CD8-positive, alpha-beta memory T cell (primary cell): ENCODE measurements around the gene PLA2G2C. TPM values are rescaled to one million over a fixed set of nuclear protein-coding genes. Genes with fewer than 3 reads are reported as not detected.

Experiments
- CTCF ChIA-PET: fragments of 350-600 bp; sonication (Branson Sonifier 250); formaldehyde crosslinking; loops from one replicate; lab custom pipeline; 2021; ENCODE audit warnings: antibody characterized with exemption; lab: Charles Lee
- POLR2A ChIA-PET: fragments of 350-600 bp; sonication (Branson Sonifier 250); formaldehyde crosslinking; loops from one replicate; lab custom pipeline; 2021; ENCODE audit warnings: antibody characterized with exemption; lab: Charles Lee
- DNase-seq, 5 donors: peaks; one replicate each; pipeline versions ENCODE4 v3.0.0 to v3.0.0-alpha.2; 2020 to 2022; ENCODE audit warnings: mixed read lengths in 1 of 5
- H3K27ac ChIP-seq: one replicate; pipeline ENCODE4 v1.7.0; 2013; ENCODE audit warnings: low read depth, mild to moderate bottlenecking, low read length, moderate library complexity
- H3K27me3 ChIP-seq: 2 replicates; pipeline ENCODE4 v1.7.0; 2013; ENCODE audit warnings: low read length, mild to moderate bottlenecking; ENCODE audit not compliant: insufficient read depth, poor library complexity, severe bottlenecking
- H3K36me3 ChIP-seq: 2 replicates; pipeline ENCODE4 v1.7.0; 2013; ENCODE audit warnings: mild to moderate bottlenecking, low read length, moderate library complexity; ENCODE audit not compliant: insufficient read depth
- H3K4me1 ChIP-seq: 2 replicates; pipeline ENCODE4 v1.7.0; 2013; ENCODE audit warnings: mild to moderate bottlenecking, low read length, moderate library complexity; ENCODE audit not compliant: insufficient read depth
- H3K4me3 ChIP-seq: 2 replicates; pipeline ENCODE4 v1.7.0; 2013; ENCODE audit warnings: mild to moderate bottlenecking, low read length
- H3K9me3 ChIP-seq: 2 replicates; pipeline ENCODE4 v1.7.0; 2013; ENCODE audit warnings: mild to moderate bottlenecking, low read length
- H3K27ac Mint-ChIP-seq, 8 donors: one replicate each; pipeline ENCODE4 v1.8.0; 2020 to 2021; ENCODE audit warnings: mixed read lengths in 8 of 8, mild to moderate bottlenecking in 6 of 8, inconsistent platforms in 3 of 8, moderate library complexity in 3 of 8
- H3K27me3 Mint-ChIP-seq, 2 donors: one replicate each; pipeline ENCODE4 v1.8.0; 2020 to 2021; ENCODE audit warnings: mixed read lengths in 2 of 2, mild to moderate bottlenecking in 1 of 2, moderate library complexity in 1 of 2
- H3K36me3 Mint-ChIP-seq, 3 donors: one replicate each; pipeline ENCODE4 v1.8.0; 2020 to 2021; ENCODE audit warnings: mixed read lengths in 3 of 3, inconsistent platforms in 1 of 3, mild to moderate bottlenecking in 1 of 3
- H3K4me1 Mint-ChIP-seq, 3 donors: one replicate each; pipeline ENCODE4 v1.8.0; 2020 to 2021; ENCODE audit warnings: mixed read lengths in 3 of 3, inconsistent platforms in 1 of 3, mild to moderate bottlenecking in 1 of 3
- H3K4me3 Mint-ChIP-seq, 7 donors: one replicate each; pipeline ENCODE4 v1.8.0; 2020 to 2021; ENCODE audit warnings: mixed read lengths in 7 of 7, mild to moderate bottlenecking in 6 of 7, moderate library complexity in 4 of 7, inconsistent platforms in 2 of 7
- H3K9me3 Mint-ChIP-seq, 5 donors: one replicate each; pipeline ENCODE4 v1.8.0; 2020 to 2022; ENCODE audit warnings: mixed read lengths in 5 of 5, mild to moderate bottlenecking in 3 of 5, moderate library complexity in 2 of 5, inconsistent platforms in 1 of 5
- polyA plus RNA-seq: library from polyadenylated mRNA; unstranded; fragments of 300-500 nt; fragmentation: Illumina TruSeq; gene quantifications from one replicate; pipeline ENCODE4 v1.2.3, GENCODE V29; 2021
- total RNA-seq, 2 experiments: library from RNA; stranded (reverse); gene quantifications; one replicate each; pipeline ENCODE4 v1.2.3, GENCODE V29; 2021

PLA2G2C gene
- total and polyA plus RNA-seq, 3 experiments from 2014 or later = not detected

DNA sequence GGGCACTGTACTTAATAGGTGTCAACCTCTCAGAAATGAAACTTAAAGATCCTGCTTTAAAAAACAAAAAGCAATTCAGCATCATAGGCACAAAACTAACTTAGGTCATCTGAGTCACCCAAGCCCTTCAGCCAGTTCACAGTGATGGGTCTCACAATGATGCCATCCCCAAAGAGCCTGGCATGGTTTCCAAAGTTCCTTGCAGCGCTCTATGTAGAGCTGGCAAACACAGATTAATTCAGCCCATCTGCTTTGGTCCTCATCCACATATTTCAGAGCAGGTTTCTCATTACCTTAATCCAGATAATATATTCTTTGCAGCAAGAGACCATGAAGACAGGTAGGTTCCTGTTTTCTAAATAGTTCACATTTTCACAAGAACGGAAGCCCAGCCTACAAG, 14.6 kb upstream of the PLA2G2C start:
- no peaks in the 10 kb centered on the region for H3K36me3 ChIP-seq
- no peaks in the 10 kb centered on the region for H3K4me1 Mint-ChIP-seq
- H3K9me3 Mint-ChIP-seq = no peaks in the 10 kb centered on the region
- H3K9me3 ChIP-seq = no peaks in the 10 kb centered on the region
- H3K27ac Mint-ChIP-seq = peak overlapping the region in 1 of 8 donors; percentile 32
- peaks cover 26 to 41% of the 10 kb centered on the region in 2 donors for H3K27me3 Mint-ChIP-seq
- H3K4me1 ChIP-seq = no peaks in the 10 kb centered on the region
- no peaks in the 10 kb centered on the region for H3K27me3 ChIP-seq
- no peaks in the 10 kb centered on the region for H3K36me3 Mint-ChIP-seq
- H3K4me3 Mint-ChIP-seq = no peak overlapping the region
- H3K4me3 ChIP-seq = no peak overlapping the region
- ChIA-PET POLR2A (no interaction called here), CTCF (no interaction called here)
- no peak overlapping the region for H3K27ac ChIP-seq
- no peak for DNase-seq

DNA sequence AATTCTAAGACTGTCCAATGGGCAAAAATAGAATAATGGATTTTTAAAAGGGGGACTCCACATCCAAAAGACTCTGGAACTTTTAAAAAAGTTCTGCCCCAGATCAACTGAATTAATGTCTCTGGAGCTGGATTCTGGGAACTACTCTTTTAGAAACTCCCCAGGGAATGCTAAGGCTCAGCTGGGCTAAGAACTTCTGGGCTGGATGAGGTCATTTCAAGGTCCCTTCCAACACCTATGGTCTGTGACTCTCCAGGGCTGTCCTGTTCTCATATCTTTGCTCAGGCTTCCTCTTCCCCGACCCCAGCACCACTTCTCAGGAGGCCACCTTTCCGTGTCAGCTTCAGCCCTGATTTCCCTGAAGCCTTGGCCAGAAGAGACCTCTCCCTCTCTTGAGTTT, 13.5 kb upstream of the PLA2G2C start:
- H3K9me3 ChIP-seq = no peaks in the 10 kb centered on the region
- no peak overlapping the region for H3K27ac Mint-ChIP-seq
- H3K4me1 ChIP-seq = no peaks in the 10 kb centered on the region
- H3K36me3 Mint-ChIP-seq = no peaks in the 10 kb centered on the region
- POLR2A ChIA-PET = no interaction called here
- H3K9me3 Mint-ChIP-seq = no peaks in the 10 kb centered on the region
- CTCF ChIA-PET = interaction anchor here (1.0 kb wide), 1 partner anchor 13 kb away, joined by 3 read pairs; no protein-coding TSS in a partner anchor
- H3K4me3 ChIP-seq = no peak overlapping the region
- H3K27me3 Mint-ChIP-seq = peaks cover 26 to 49% of the 10 kb centered on the region in 2 donors
- H3K4me1 Mint-ChIP-seq = peaks cover 0 to 4% (median 0%) of the 10 kb centered on the region in 3 donors
- H3K27ac ChIP-seq = no peak overlapping the region
- H3K27me3 ChIP-seq = no peaks in the 10 kb centered on the region
- no peak for DNase-seq
- H3K4me3 Mint-ChIP-seq = no peak overlapping the region
- H3K36me3 ChIP-seq = no peaks in the 10 kb centered on the region

DNA sequence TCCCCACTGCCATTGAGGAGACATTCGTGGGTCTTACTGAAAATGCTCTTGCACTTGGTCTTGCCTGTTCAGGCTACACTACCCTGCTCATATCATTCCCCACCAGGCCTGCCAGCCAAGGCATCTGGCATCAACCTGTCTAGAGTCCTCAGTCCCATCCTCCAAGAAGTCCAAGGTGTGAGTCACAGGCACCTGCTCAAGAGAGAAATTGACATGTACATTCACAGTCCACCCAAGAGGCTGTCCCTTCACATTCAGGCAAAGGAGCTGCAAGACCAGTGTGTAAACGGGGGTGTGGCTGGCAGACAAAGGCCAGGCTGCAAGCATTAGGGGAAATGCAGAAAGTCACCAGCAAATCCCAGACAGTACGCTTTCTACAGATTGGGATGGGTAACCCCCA, 13.1 kb upstream of the PLA2G2C start:
- H3K4me3 ChIP-seq = no peak overlapping the region
- Mint-ChIP-seq H3K4me1 (peaks cover 0 to 4% (median 0%) of the 10 kb centered on the region in 3 donors), H3K27ac (no peak overlapping the region), H3K4me3 (no peak overlapping the region), H3K36me3 (no peaks in the 10 kb centered on the region), H3K9me3 (no peaks in the 10 kb centered on the region), H3K27me3 (peaks cover 26 to 53% of the 10 kb centered on the region in 2 donors)
- CTCF ChIA-PET = interaction anchor here (1.0 kb wide), 1 partner anchor 13 kb away, joined by 3 read pairs; no protein-coding TSS in a partner anchor
- no peaks in the 10 kb centered on the region for H3K27me3 ChIP-seq
- H3K27ac ChIP-seq = no peak overlapping the region
- POLR2A ChIA-PET = no interaction called here
- H3K4me1 ChIP-seq = no peaks in the 10 kb centered on the region
- DNase-seq = no peak
- no peaks in the 10 kb centered on the region for H3K36me3 ChIP-seq
- no peaks in the 10 kb centered on the region for H3K9me3 ChIP-seq

DNA sequence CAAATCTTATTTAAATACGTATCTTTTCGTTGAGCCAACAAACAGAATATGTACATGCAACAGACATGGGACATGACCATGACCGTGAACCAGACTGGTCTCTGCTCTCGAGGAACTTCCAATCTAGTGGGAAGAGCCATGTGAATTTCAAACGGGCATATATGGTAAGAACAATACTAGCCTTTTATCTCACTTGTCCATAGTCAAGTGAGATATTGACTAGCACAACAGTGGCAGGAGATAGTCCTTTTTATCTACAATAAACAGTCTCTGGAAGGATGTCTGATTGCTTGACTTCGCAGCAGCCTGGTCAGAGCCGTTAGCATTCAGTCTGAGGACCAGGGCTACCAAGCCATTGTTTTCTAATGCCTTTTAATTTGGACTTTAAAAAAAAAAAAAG, 12.6 kb upstream of the PLA2G2C start:
- CTCF ChIA-PET = no interaction called here

DNA sequence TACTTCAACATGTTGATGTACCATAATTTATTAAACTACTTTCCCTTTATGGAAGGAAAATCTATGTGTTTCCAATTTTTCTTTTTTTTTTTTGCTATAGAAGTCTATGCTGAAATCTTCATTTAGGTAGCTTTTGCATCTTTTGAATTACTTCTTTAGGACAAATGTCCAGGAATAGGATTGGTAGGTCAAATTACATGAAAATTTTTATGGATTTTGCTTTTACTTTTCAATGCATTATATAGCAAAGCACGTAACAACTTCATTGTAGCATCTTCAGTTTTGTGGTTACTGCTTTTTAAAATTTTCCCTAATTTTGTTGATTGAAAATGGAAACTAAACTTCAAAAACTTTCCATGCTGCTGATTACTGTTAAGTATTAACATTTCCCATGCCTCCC, 12.0 kb upstream of the PLA2G2C start:
- Mint-ChIP-seq H3K27me3 (peaks cover 22 to 53% of the 10 kb centered on the region in 2 donors), H3K9me3 (no peaks in the 10 kb centered on the region)
- POLR2A ChIA-PET = no interaction called here

More for the DNA sequence above, 12.6 kb upstream of the PLA2G2C start:
- Mint-ChIP-seq H3K4me1 (peaks cover 0 to 4% (median 0%) of the 10 kb centered on the region in 3 donors), H3K9me3 (no peaks in the 10 kb centered on the region), H3K27ac (no peak overlapping the region), H3K36me3 (no peaks in the 10 kb centered on the region), H3K27me3 (peaks cover 26 to 58% of the 10 kb centered on the region in 2 donors), H3K4me3 (no peak overlapping the region)
- no peaks in the 10 kb centered on the region for H3K9me3 ChIP-seq
- POLR2A ChIA-PET = no interaction called here
- DNase-seq = no peak
- no peaks in the 10 kb centered on the region for H3K36me3 ChIP-seq
- H3K27ac ChIP-seq = no peak overlapping the region
- H3K4me1 ChIP-seq = no peaks in the 10 kb centered on the region
- H3K27me3 ChIP-seq = no peaks in the 10 kb centered on the region
- H3K4me3 ChIP-seq = no peak overlapping the region

DNA sequence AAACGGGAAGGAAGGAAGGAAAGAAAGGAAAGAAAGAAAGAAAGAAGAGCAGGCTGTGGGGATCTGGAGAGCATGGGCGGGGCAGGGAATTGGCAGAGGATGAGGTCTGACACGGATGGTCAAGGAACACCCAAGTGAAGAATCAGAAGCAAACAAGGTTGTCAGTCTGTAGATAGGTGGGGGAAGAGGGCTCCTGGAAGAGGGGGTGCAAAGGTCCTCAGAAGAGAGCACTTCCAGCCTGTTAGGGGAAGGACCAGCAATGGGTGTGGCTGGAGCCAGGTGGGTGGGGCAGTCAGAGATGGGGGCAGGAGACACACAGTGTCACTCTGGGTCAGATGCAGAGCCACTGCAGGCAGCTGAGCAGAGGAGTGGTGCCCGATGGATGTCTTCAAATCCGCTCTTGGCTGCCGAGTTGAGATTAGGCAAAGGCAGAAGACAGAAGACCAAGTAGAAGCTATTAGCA, 11.0 kb upstream of the PLA2G2C start:
- no peak overlapping the region for H3K4me3 ChIP-seq
- Mint-ChIP-seq H3K27ac (no peak overlapping the region), H3K4me3 (no peak overlapping the region), H3K9me3 (no peaks in the 10 kb centered on the region), H3K36me3 (no peaks in the 10 kb centered on the region), H3K4me1 (peaks cover 0 to 4% (median 0%) of the 10 kb centered on the region in 3 donors), H3K27me3 (peaks cover 22 to 54% of the 10 kb centered on the region in 2 donors)
- H3K27ac ChIP-seq = no peak overlapping the region
- H3K27me3 ChIP-seq = no peaks in the 10 kb centered on the region
- POLR2A ChIA-PET = no interaction called here
- DNase-seq = no peak
- H3K4me1 ChIP-seq = no peaks in the 10 kb centered on the region
- H3K9me3 ChIP-seq = no peaks in the 10 kb centered on the region
- CTCF ChIA-PET = interaction anchor here (5.3 kb wide), 1 partner anchor 279 kb away, joined by 47 read pairs; no protein-coding TSS in a partner anchor
- no peaks in the 10 kb centered on the region for H3K36me3 ChIP-seq

More for the DNA sequence above, 12.0 kb upstream of the PLA2G2C start:
- H3K27ac Mint-ChIP-seq = no peak overlapping the region
- CTCF ChIA-PET = no interaction called here
- H3K27me3 ChIP-seq = no peaks in the 10 kb centered on the region
- H3K27ac ChIP-seq = no peak overlapping the region
- H3K9me3 ChIP-seq = no peaks in the 10 kb centered on the region
- H3K4me1 ChIP-seq = no peaks in the 10 kb centered on the region
- no peak for DNase-seq
- peaks cover 0 to 4% (median 0%) of the 10 kb centered on the region in 3 donors for H3K4me1 Mint-ChIP-seq
- no peak overlapping the region for H3K4me3 Mint-ChIP-seq
- no peak overlapping the region for H3K4me3 ChIP-seq
- no peaks in the 10 kb centered on the region for H3K36me3 ChIP-seq
- no peaks in the 10 kb centered on the region for H3K36me3 Mint-ChIP-seq

DNA sequence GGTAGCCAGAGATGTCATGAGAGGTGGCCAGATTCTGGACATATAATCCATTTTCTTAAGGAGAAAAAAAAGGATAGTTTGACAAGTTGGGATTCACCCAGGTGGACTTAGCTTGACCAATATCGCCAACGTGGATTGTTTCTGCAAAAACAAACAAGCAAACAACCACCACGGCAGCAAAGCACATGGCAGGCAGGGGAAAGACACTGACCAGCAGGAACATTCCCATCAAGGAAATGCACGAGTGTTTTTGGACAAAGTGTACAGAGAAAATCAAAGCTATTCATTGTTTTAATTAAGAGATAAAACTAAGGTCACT, 9.1 kb upstream of the PLA2G2C start:
- DNase-seq = no peak
- Histone ChIP-seq H3K36me3 (no peaks in the 10 kb centered on the region), H3K27me3 (no peaks in the 10 kb centered on the region), H3K9me3 (no peaks in the 10 kb centered on the region), H3K4me1 (no peaks in the 10 kb centered on the region), H3K27ac (no peak overlapping the region), H3K4me3 (no peak overlapping the region)
- Mint-ChIP-seq H3K9me3 (no peaks in the 10 kb centered on the region), H3K27ac (no peak overlapping the region), H3K4me1 (peaks cover 0 to 4% (median 0%) of the 10 kb centered on the region in 3 donors), H3K36me3 (no peaks in the 10 kb centered on the region), H3K4me3 (no peak overlapping the region), H3K27me3 (peaks cover 19 to 59% of the 10 kb centered on the region in 2 donors)
- ChIA-PET CTCF (interaction anchor here (1.0 to 5.3 kb wide), 8 partner anchors 13 to 277 kb away, joined by 3 to 47 read pairs (median 6); no protein-coding TSS in a partner anchor), POLR2A (no interaction called here)

DNA sequence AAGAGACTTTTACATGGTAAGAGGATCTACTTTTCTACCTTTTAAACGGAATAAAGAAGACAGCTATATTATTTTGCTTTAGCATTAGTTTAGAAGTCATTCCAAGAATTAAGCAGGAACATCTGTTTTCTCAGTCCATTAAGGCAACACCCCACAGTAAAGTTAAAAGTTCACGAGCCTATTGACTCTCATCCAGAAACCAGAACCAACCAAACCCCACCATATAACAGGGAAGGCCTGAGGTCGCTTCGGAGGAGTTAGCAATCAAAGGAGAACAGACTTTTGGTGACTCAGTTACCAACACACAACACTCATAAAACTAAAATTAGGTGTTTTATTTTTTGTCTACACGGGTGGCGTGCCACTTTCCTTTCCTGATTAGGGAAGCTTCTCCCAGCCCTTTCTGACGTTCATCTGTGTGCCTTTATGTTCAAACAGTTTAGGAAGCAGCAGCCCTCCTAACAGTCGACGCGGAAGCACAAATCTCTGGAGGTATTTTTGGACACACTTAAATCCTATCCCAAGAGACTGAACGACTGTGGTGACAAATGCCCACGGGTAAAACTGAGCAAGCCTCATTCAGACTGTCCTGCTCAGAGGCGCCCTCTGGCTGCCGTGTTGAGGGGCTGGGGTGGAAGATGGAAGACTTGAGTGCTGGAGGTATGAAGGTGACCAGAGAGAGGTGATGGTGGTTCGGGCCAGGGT, 8.6 kb upstream of the PLA2G2C start:
- no peaks in the 10 kb centered on the region for H3K36me3 Mint-ChIP-seq
- H3K4me1 Mint-ChIP-seq = peaks cover 0 to 4% (median 0%) of the 10 kb centered on the region in 3 donors
- Histone ChIP-seq H3K27ac (no peak overlapping the region), H3K9me3 (no peaks in the 10 kb centered on the region), H3K4me1 (no peaks in the 10 kb centered on the region), H3K27me3 (no peaks in the 10 kb centered on the region), H3K36me3 (no peaks in the 10 kb centered on the region), H3K4me3 (no peak overlapping the region)
- H3K4me3 Mint-ChIP-seq = no peak overlapping the region
- no peaks in the 10 kb centered on the region for H3K9me3 Mint-ChIP-seq
- peak; percentile 37 to 75 (median 56) for DNase-seq
- H3K27ac Mint-ChIP-seq = no peak overlapping the region
- ChIA-PET POLR2A (no interaction called here), CTCF (interaction anchor here (1.0 to 5.3 kb wide), 7 partner anchors 13 to 276 kb away, joined by 3 to 47 read pairs (median 6); no protein-coding TSS in a partner anchor)
- H3K27me3 Mint-ChIP-seq = peaks cover 17 to 56% of the 10 kb centered on the region in 2 donors
